ENCODE data around the gene ADAMTSL3. TPM values are rescaled to one million over a fixed set of nuclear protein-coding genes. Genes with fewer than 3 reads are reported as not detected.

Gene ADAMTSL3
- total RNA-seq, 1 donor: 2.0 TPM

DNA sequence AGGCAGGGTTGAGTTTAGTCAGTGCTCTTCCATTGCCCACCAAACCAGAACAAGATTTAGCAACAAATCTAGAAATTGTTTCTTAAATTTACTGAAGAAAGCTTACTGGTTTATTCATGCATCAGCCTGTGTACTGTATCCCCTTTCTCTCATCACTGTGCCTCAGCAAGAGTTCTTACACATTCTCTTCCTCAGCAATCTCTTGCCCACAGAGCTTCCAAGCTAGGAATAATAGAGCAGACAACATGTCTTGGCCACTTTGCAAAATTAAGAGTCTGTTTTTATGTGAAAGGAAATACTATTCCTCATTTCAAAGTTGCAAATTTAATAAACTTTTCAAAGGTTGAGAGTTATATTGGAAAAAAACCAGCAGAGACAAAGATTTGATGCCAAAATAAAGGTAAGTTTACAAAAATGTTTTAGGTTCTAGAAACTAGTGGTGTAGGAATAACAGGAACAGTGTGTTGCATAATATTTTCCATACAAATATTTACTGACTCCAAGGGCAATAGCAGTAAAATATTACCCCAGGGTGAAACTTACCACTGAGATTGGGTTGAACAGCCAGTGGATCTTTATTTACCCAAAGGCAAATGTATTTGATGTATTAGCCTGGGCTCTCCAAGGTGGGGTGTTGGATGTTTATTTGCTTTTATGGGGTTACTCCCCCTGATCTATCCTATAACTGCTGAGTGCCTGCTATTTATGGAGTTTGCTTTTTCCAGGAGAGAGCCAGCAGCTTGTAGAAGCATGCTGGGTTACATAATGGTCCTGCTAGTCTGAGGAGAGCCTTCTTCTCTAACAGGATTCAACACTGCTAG is 276.7 kb downstream of the ADAMTSL3 start:
- TF ChIP-seq, protein P1, sequence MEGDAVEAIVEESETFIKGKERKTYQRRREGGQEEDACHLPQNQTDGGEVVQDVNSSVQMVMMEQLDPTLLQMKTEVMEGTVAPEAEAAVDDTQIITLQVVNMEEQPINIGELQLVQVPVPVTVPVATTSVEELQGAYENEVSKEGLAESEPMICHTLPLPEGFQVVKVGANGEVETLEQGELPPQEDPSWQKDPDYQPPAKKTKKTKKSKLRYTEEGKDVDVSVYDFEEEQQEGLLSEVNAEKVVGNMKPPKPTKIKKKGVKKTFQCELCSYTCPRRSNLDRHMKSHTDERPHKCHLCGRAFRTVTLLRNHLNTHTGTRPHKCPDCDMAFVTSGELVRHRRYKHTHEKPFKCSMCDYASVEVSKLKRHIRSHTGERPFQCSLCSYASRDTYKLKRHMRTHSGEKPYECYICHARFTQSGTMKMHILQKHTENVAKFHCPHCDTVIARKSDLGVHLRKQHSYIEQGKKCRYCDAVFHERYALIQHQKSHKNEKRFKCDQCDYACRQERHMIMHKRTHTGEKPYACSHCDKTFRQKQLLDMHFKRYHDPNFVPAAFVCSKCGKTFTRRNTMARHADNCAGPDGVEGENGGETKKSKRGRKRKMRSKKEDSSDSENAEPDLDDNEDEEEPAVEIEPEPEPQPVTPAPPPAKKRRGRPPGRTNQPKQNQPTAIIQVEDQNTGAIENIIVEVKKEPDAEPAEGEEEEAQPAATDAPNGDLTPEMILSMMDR (IDR thresholded peaks at IDR 0.05; ENCODE audit: insufficient read depth, low read length): no peak
- H3K4me3 ChIP-seq (ENCODE audit: low read depth, low read length): no peak overlapping the region
- no peak for DNase-seq (ENCODE audit: low read depth)

DNA sequence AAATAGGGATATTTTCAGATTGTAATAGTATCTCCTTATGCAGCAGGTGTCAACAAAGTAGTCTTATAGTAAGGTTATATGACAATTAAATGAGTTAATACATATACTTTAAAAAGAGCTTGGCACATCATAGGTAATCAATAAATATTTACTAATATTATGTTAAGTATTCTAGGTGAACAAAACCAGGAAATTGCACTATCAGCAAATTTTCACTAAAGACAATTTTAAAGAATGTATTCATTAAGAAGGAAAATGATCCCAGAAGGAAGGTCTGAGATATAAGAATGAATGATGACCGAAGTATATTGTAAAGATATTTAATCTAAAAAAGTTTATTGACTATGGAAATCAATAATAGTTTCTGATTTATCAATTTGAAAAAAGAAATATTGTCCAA is 281.9 kb downstream of the ADAMTSL3 start:
- H3K4me3 ChIP-seq (ENCODE audit: low read depth, low read length): no peak overlapping the region
- no peak for DNase-seq (ENCODE audit: low read depth)
- TF ChIP-seq, protein P1 (IDR thresholded peaks at IDR 0.05; ENCODE audit: insufficient read depth, low read length): no peak

DNA sequence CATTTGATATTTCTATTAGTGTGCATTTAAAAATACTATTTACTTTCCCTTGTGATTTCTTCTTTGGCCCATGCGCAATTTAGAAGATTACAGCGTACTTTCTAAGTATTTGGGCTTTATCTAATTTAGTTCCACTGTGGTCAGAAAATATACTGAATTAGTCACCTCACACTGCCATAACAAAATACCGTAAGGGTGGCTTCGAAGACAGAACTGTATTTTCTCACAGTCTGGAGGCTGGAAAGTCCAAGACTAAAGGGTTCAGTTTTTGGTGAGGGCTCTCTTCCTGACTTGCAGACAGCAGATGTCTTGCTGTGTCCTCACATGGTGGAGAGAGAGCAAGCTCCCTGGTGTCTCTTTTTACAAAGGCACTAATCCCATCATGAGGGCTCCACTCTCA is 286.2 kb downstream of the ADAMTSL3 start:
- TF ChIP-seq, protein P1 (IDR thresholded peaks at IDR 0.05; ENCODE audit: insufficient read depth, low read length): no peak
- no peak for DNase-seq (ENCODE audit: low read depth)
- no peak overlapping the region for H3K4me3 ChIP-seq (ENCODE audit: low read depth, low read length)

DNA sequence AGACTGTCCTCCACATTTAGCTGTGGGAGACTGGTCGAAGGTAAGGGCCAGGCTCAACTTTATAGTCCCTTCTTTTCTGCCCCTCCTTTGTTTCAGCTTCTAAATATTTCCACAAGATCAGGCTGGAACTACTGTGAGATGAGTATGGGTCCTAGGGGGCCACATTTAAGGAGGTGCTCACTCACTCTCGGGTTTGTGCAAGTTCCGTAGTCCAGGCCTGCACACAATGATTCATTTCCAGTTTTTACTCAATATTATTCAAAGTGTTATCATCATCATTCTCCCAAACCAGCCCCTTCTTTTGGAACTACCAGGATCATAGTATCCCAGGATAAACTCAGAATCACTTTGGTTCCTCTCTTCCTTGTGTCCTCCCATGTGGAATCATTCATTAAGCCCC is 289.1 kb downstream of the ADAMTSL3 start:
- no peak overlapping the region for H3K4me3 ChIP-seq (ENCODE audit: low read depth, low read length)
- no peak for DNase-seq (ENCODE audit: low read depth)
- TF ChIP-seq, protein P1 (IDR thresholded peaks at IDR 0.05; ENCODE audit: insufficient read depth, low read length): no peak

DNA sequence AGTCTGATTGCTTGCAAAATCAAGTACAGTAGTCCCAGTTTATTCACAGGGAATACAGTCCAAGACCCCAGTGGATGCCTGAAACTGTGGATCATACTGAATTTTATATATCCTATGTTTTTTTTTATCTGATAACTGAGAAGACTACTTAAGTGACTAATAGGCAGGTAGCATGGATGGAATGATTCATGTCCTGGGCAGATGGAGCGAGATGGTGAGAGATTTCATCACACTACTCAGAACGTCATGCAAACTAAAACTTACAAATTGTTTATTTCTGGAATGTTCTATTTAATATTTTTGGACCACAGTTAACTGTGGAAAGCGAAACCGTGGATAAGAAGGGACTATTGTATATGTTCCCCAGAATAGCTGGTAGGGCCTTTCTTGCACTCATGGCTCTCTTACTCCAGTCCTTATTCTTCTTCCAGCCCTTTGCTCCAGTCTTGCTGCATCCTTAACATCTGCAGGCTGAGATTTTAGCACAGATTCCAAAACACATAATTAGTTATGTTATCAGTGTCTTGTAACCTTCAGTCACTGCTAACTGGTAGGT is 290.0 kb downstream of the ADAMTSL3 start:
- DNase-seq (ENCODE audit: low read depth): peak; percentile 60
- H3K4me3 ChIP-seq (ENCODE audit: low read depth, low read length): no peak overlapping the region
- TF ChIP-seq, protein P1 (IDR thresholded peaks at IDR 0.05; ENCODE audit: insufficient read depth, low read length): no peak

DNA sequence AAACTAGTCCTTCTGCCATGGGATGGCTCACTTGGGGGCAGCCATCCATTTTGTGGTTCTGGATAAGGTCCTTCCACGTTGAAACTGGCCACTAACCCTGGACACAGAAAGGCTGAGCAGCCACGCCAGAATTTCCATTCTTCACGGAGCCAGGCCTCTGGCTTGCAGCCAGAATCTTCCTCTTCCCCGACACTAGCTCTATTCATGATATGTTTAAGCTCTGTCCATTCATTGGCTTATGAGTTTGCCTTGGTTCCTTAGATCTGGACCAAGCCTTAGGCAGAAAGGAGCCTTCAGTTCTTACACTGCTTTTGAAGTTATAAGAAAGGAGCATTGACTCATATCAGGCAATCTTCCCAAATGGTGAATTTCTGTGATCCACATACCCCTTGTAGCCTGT is 293.2 kb downstream of the ADAMTSL3 start:
- DNase-seq (ENCODE audit: low read depth): no peak
- TF ChIP-seq, protein P1 (IDR thresholded peaks at IDR 0.05; ENCODE audit: insufficient read depth, low read length): no peak
- H3K4me3 ChIP-seq (ENCODE audit: low read depth, low read length): no peak overlapping the region

All from fibroblast of the aortic adventitia (primary cell).